HAP-1 (cell line): ENCODE results near the gene YPEL5.

Source experiments
- DNase-seq, 2 experiments: peaks; one replicate each; pipeline ENCODE4 v3.0.0-alpha.2; 2016 to 2020; ENCODE audit warnings: low spot score in 2 of 2
- H3K27me3 ChIP-seq: fragments of 250-450 bp; sonication (Bioruptor Pico); 2 replicates; pipeline ENCODE4 v1.5.1; 2020; ENCODE audit warnings: low read depth, mild to moderate bottlenecking, moderate library complexity
- H3K36me3 ChIP-seq: fragments of 250-450 bp; sonication (Bioruptor Pico); replicated peaks from 2 replicates; pipeline ENCODE4 v1.5.1; 2020; ENCODE audit warnings: mild to moderate bottlenecking
- H3K4me1 ChIP-seq: fragments of 250-450 bp; sonication (Bioruptor Pico); 2 replicates; pipeline ENCODE4 v1.5.1; 2020; ENCODE audit warnings: mild to moderate bottlenecking
- H3K4me3 ChIP-seq: fragments of 250-450 bp; sonication (Bioruptor Pico); 2 replicates; pipeline ENCODE4 v1.5.1; 2020; ENCODE audit warnings: mild to moderate bottlenecking, moderate library complexity
- H3K9me3 ChIP-seq: fragments of 250-450 bp; sonication (Bioruptor Pico); 2 replicates; pipeline ENCODE4 v1.5.1; 2020; ENCODE audit warnings: mild to moderate bottlenecking, moderate library complexity
- in situ Hi-C: fragments of 300-500 bp; cut with MboI; formaldehyde crosslinking; loops from 3 replicates; pipeline ENCODE4 v1.14.3; 2020; ENCODE audit warnings: low sequenced_read_pairs, inconsistent platforms, mixed read lengths

Gene YPEL5

DNA sequence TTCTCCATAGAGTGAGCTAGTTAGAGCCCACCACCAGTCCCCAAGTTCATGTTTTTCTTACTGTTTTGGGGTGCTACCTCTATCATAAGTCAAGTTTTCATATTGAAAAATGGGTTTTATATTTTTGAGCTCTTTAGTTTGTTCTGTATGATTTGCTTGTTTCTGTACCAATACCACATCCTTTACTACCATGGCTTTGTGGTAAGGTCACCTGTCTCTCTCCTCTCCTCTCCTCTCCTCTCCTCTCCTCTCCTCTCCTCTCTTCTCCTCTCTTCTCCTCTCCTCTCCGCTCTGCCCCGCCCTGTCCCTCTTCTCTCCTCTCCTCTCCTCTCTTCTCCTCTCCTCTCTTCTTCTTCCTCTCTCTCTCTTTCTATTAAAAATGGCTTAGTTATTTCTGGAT, 62.4 kb downstream of the YPEL5 start:
- H3K9me3 ChIP-seq, result no peaks in the 10 kb centered on the region
- H3K36me3 ChIP-seq, result no peaks in the 10 kb centered on the region
- no peaks in the 10 kb centered on the region for H3K27me3 ChIP-seq
- H3K4me3 ChIP-seq, result no peak overlapping the region
- in situ Hi-C loops, result loop anchor here (5.0 kb wide), 1 partner anchor 498 kb away; no protein-coding TSS in a partner anchor
- no peak for DNase-seq
- H3K4me1 ChIP-seq, result no peaks in the 10 kb centered on the region; the same call in 1 of the 2 replicates
